IMR-90 (cell line): ENCODE measurements around the gene RAB34. TPM values are rescaled to one million over a fixed set of nuclear protein-coding genes. Genes with fewer than 3 reads are reported as not detected.

ENCODE experiments used
- ATAC-seq: fragments of 200-7000 bp; cut with Tn5 transposase; 2 replicates; pipeline ENCODE4 v1.9.1; 2020; ENCODE audit warnings: low read depth, mild to moderate bottlenecking, moderate library complexity
- BruUV-seq: library from RNA; stranded (reverse); fragments of 400-500 nt; replicated peaks from 2 replicates; lab custom pipeline; 2021; lab: Mats Ljungman, UMichigan
- CTCF ChIA-PET: fragments of 300-600 bp; formaldehyde crosslinking; extraction: SDS; loops from one replicate; lab custom pipeline; 2021; ENCODE audit warnings: antibody characterized with exemption; lab: Yijun Ruan, JAX
- POLR2A ChIA-PET: fragments of 300-600 bp; sonication (Branson Sonifier 250); formaldehyde crosslinking; loops from one replicate; lab custom pipeline; 2022; ENCODE audit warnings: antibody characterized with exemption; ENCODE audit not compliant: unreplicated experiment; lab: Charles Lee
- DNase-seq: peaks from one replicate; pipeline ENCODE4 v3.0.0; 2013
- H2AFZ ChIP-seq: replicated peaks from 2 replicates; pipeline ENCODE3; 2013; ENCODE audit warnings: low read length, mild to moderate bottlenecking; ENCODE audit not compliant: poor library complexity
- H2AK5ac ChIP-seq: 2 replicates; pipeline ENCODE4 v1.6.1; 2013; ENCODE audit warnings: low read depth, low read length, inconsistent platforms
- H2AK9ac ChIP-seq: replicated peaks from 2 replicates; pipeline ENCODE3; 2013; ENCODE audit warnings: mild to moderate bottlenecking, low read depth, low read length, moderate library complexity; ENCODE audit not compliant: poor library complexity
- H2BK120ac ChIP-seq: 2 replicates; pipeline ENCODE4 v1.6.1; 2013; ENCODE audit warnings: low read depth, low read length, inconsistent platforms
- H2BK15ac ChIP-seq: 3 replicates; pipeline ENCODE4 v1.6.1; 2013; ENCODE audit warnings: low read depth, low read length, inconsistent platforms
- H2BK20ac ChIP-seq: 2 replicates; pipeline ENCODE4 v1.6.1; 2013; ENCODE audit warnings: low read depth, mild to moderate bottlenecking, inconsistent platforms, low read length, moderate library complexity
- H2BK5ac ChIP-seq: 2 replicates; pipeline ENCODE4 v1.6.1; 2013; ENCODE audit warnings: mild to moderate bottlenecking, low read depth, low read length, inconsistent platforms; ENCODE audit not compliant: poor library complexity, severe bottlenecking
- H3K14ac ChIP-seq: replicated peaks from 2 replicates; pipeline ENCODE4 v1.6.1; 2013; ENCODE audit warnings: low read depth, low read length, inconsistent platforms
- H3K18ac ChIP-seq: 2 replicates; pipeline ENCODE4 v1.6.1; 2013; ENCODE audit warnings: low read depth, low read length, control low read depth
- H3K23ac ChIP-seq: 2 replicates; pipeline ENCODE4 v1.6.1; 2013; ENCODE audit warnings: low read depth, low read length, inconsistent platforms
- H3K27ac ChIP-seq: 2 replicates; pipeline ENCODE4 v1.5.1; 2013; ENCODE audit warnings: mild to moderate bottlenecking, control low read depth, low read length; ENCODE audit not compliant: insufficient read depth
- H3K27me3 ChIP-seq: 2 replicates; pipeline ENCODE4 v1.6.1; 2013; ENCODE audit warnings: low read length; ENCODE audit not compliant: control insufficient read depth, insufficient read depth
- H3K36me3 ChIP-seq: 2 replicates; pipeline ENCODE4 v1.6.1; 2013; ENCODE audit warnings: low read length, mixed read lengths; ENCODE audit not compliant: control insufficient read depth, insufficient read depth
- H3K4ac ChIP-seq: 2 replicates; pipeline ENCODE4 v1.6.1; 2013; ENCODE audit warnings: low read depth, low read length, inconsistent platforms
- H3K4me1 ChIP-seq: 2 replicates; pipeline ENCODE4 v1.6.1; 2013; ENCODE audit warnings: low read length, mixed read lengths; ENCODE audit not compliant: control insufficient read depth, insufficient read depth
- H3K4me2 ChIP-seq: 2 replicates; pipeline ENCODE4 v1.6.1; 2013; ENCODE audit warnings: low read depth, mild to moderate bottlenecking, control low read depth, low read length, moderate library complexity
- H3K4me3 ChIP-seq: 2 replicates; pipeline ENCODE4 v1.5.1; 2013; ENCODE audit warnings: low read depth, mild to moderate bottlenecking, control low read depth, low read length, moderate library complexity; ENCODE audit not compliant: insufficient read depth
- H3K56ac ChIP-seq: 2 replicates; pipeline ENCODE4 v1.6.1; 2013; ENCODE audit warnings: low read length, inconsistent platforms; ENCODE audit not compliant: insufficient read depth; ENCODE audit errors: extremely low read depth
- H3K79me1 ChIP-seq, 2 experiments: 2 replicates each; pipeline ENCODE4 v1.6.1; 2013; ENCODE audit warnings: low read length in 2 of 2, inconsistent platforms in 1 of 2, low read depth in 1 of 2
- H3K9ac ChIP-seq: 2 replicates; pipeline ENCODE4 v1.6.1; 2013; ENCODE audit warnings: low read depth, low read length, control low read depth
- H3K9me1 ChIP-seq: 2 replicates; pipeline ENCODE4 v1.6.1; 2013; ENCODE audit warnings: low read length, inconsistent platforms; ENCODE audit not compliant: insufficient read depth
- H3K9me3 ChIP-seq: 2 replicates; pipeline ENCODE4 v1.6.1; 2013; ENCODE audit warnings: low read length; ENCODE audit not compliant: control insufficient read depth, insufficient read depth
- H4K20me1 ChIP-seq: 2 replicates; pipeline ENCODE4 v1.6.1; 2013; ENCODE audit warnings: low read length, inconsistent platforms; ENCODE audit not compliant: insufficient read depth
- H4K5ac ChIP-seq: 2 replicates; pipeline ENCODE4 v1.6.1; 2013; ENCODE audit warnings: mild to moderate bottlenecking, low read depth, low read length, control low read depth
- H4K8ac ChIP-seq, 2 experiments: 2 replicates each; pipeline ENCODE4 v1.6.1; 2013; ENCODE audit warnings: low read depth in 2 of 2, low read length in 2 of 2, control low read depth in 1 of 2, inconsistent platforms in 1 of 2
- H4K91ac ChIP-seq: 2 replicates; pipeline ENCODE4 v1.6.1; 2013; ENCODE audit warnings: low read depth, low read length, inconsistent platforms; ENCODE audit not compliant: insufficient read depth
- CHD1 ChIP-seq: IDR thresholded peaks from 2 replicates; pipeline ENCODE4 v1.6.1; 2012; ENCODE audit warnings: low read depth, low read length, improper control_type of control experiment
- FOS ChIP-seq: fragments of 150-350 bp; IDR thresholded peaks from 2 replicates; pipeline ENCODE4 v1.6.1; 2016; ENCODE audit warnings: low read depth, low read length
- MAFK ChIP-seq: IDR thresholded peaks from 2 replicates; pipeline ENCODE4 v1.6.1; 2012; ENCODE audit warnings: low read depth, low read length, improper control_type of control experiment
- MAZ ChIP-seq: IDR thresholded peaks from 2 replicates; pipeline ENCODE4 v1.6.1; 2012; ENCODE audit warnings: low read depth, mild to moderate bottlenecking, low read length, improper control_type of control experiment, moderate library complexity, borderline replicate concordance
- MXI1 ChIP-seq: IDR thresholded peaks from 2 replicates; pipeline ENCODE4 v1.6.1; 2012; ENCODE audit warnings: low read depth, mild to moderate bottlenecking, low read length, moderate library complexity, borderline replicate concordance
- POLR2A ChIP-seq: IDR thresholded peaks from 2 replicates; pipeline ENCODE4 v1.6.1; 2012; ENCODE audit warnings: mild to moderate bottlenecking, low read depth, low read length
- RAD21 ChIP-seq: IDR thresholded peaks from 2 replicates; pipeline ENCODE4 v1.6.1; 2012; ENCODE audit warnings: low read length, improper control_type of control experiment
- RCOR1 ChIP-seq: IDR thresholded peaks from 2 replicates; pipeline ENCODE4 v1.6.1; 2012; ENCODE audit warnings: mild to moderate bottlenecking, low read length, improper control_type of control experiment; ENCODE audit not compliant: insufficient replicate concordance
- RFX5 ChIP-seq: IDR thresholded peaks from 2 replicates; pipeline ENCODE4 v1.8.0; 2012; ENCODE audit warnings: low read depth, mild to moderate bottlenecking, low read length, moderate library complexity
- SMC3 ChIP-seq: fragments of 150-350 bp; IDR thresholded peaks from 2 replicates; pipeline ENCODE4 v1.6.1; 2016; ENCODE audit warnings: low read depth, mild to moderate bottlenecking, antibody characterized with exemption, low read length, moderate library complexity
- WGBS, 2 experiments: methylation state at CpG; one replicate each; pipeline versions ENCODE4 v1.1.5 to v1.1.7; 2013; ENCODE audit warnings: missing lambda C conversion rate in 2 of 2; ENCODE audit not compliant: insufficient read length in 1 of 2; ENCODE audit errors: extremely low coverage in 2 of 2; 5-methylcytosine and 5-hydroxymethylcytosine counted together
- dilution Hi-C: fragments of 300-500 bp; cut with HindIII; formaldehyde crosslinking; loops from one replicate; pipeline ENCODE4 v1.14.3; 2018; ENCODE audit warnings: low sequenced_read_pairs; ENCODE audit not compliant: unreplicated experiment
- in situ Hi-C: fragments of 300-500 bp; cut with MboI; formaldehyde crosslinking; loops from 3 replicates; pipeline ENCODE4 v1.14.3; 2019; ENCODE audit warnings: low sequenced_read_pairs, inconsistent platforms, mixed read lengths
- intact Hi-C: fragments of 100-400 bp; cut with micrococcal nuclease; formaldehyde crosslinking; loops from 2 replicates; pipeline ENCODE4 v1.10.0; 2022
- polyA plus RNA-seq, 3 experiments: library from polyadenylated mRNA; depleted of rRNA; stranded (reverse); fragments of >200 nt; gene quantifications; 2 replicates each; pipeline ENCODE4 v1.2.3, GENCODE V29; 2012; ENCODE audit warnings: low replicate concordance in 1 of 3
- total RNA-seq: library from RNA; depleted of rRNA; stranded (reverse); fragments of >200 nt; gene quantifications from 2 replicates; pipeline ENCODE4 v1.2.3, GENCODE V29; 2012
- TF ChIP-seq, protein P1 (sequence below): conservative IDR thresholded peaks from 2 replicates; pipeline ENCODE4 v1.5.1; 2012; ENCODE audit warnings: mild to moderate bottlenecking, low read depth, low read length, improper control_type of control experiment
- TF ChIP-seq, protein P2 (sequence below): fragments of 150-350 bp; IDR thresholded peaks from 2 replicates; pipeline ENCODE4 v1.6.1; 2016; ENCODE audit warnings: low read depth, mild to moderate bottlenecking, low read length, moderate library complexity, borderline replicate concordance
- TF ChIP-seq, protein P3 (sequence below): fragments of 150-350 bp; IDR thresholded peaks from 2 replicates; pipeline ENCODE4 v1.6.1; 2017; ENCODE audit warnings: mild to moderate bottlenecking, antibody characterized with exemption, low read length, low read depth

The RAB34 gene
- total and polyA plus RNA-seq, 2 of the 4 experiments (the other 2 are of a cell fraction), result 351 to 387 TPM

DNA sequence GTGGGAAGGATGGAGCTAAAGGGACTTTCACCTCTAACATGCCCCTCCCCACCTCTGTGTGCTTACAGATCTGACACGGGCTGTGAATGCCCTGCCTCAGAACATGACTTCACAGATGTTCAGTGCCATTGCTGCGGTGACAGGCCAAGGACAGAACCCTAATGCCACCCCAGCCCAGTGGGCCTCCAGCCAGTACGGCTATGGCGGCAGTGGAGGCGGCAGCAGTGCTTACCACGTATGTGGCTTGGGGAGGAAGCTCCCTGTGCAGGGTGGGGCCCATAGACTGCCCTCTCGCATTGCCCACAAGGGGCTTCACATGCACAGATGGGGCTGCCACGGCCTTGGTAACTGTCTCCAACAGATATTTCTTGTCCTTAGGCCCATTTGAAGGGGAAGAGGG, 17.4 kb downstream of the RAB34 start:
- H4K20me1 ChIP-seq, result peaks cover 3% of the 10 kb centered on the region
- H3K23ac ChIP-seq, result no peak overlapping the region
- dilution Hi-C loops (no loop called here), in situ Hi-C loops (no loop called here), intact Hi-C loops (no loop called here)
- no peak overlapping the region for H4K5ac ChIP-seq
- no peaks in the 10 kb centered on the region for H3K27me3 ChIP-seq
- H3K4ac ChIP-seq, result no peak overlapping the region
- no peak overlapping the region for H3K9ac ChIP-seq
- no peaks in the 10 kb centered on the region for H3K4me1 ChIP-seq
- no peak overlapping the region for H2AK5ac ChIP-seq
- H3K4me3 ChIP-seq, result no peak overlapping the region
- peaks cover 3 to 9% of the 10 kb centered on the region in 2 experiments; a peak in 2 of 4 replicates for H3K79me1 ChIP-seq
- DNase-seq (no peak), ATAC-seq (no peak)
- H2BK120ac ChIP-seq, result no peak overlapping the region
- 0 out of 2 replicates have a peak, but pooled peaks cover 5% of the 10 kb centered on the region for H3K9me1 ChIP-seq
- H3K9me3 ChIP-seq, result no peaks in the 10 kb centered on the region
- H3K56ac ChIP-seq, result no peak overlapping the region
- no peak overlapping the region for H3K18ac ChIP-seq
- no peak overlapping the region for H2BK15ac ChIP-seq
- no peak overlapping the region for H2BK5ac ChIP-seq
- no peak overlapping the region for H2AFZ ChIP-seq
- ChIA-PET CTCF (no interaction called here), POLR2A (interaction anchor here (0.5 kb wide), 1 partner anchor 11 kb away, joined by 3 read pairs; the partner anchor contains the start of gene PROCA1)
- H4K8ac ChIP-seq, result no peak overlapping the region
- H3K4me2 ChIP-seq, result no peak overlapping the region
- WGBS, 2 experiments, result 100% methylated on average over 2 of the region's 8 CpGs; no CpG with 5 or more reads in 1 of the 2 experiments
- no peak overlapping the region for H3K14ac ChIP-seq
- peaks cover 90% of the 10 kb centered on the region for H3K36me3 ChIP-seq
- H2BK20ac ChIP-seq, result no peak overlapping the region
- no TSS peak for BruUV-seq
- no peak overlapping the region for H2AK9ac ChIP-seq
- no peak overlapping the region for H4K91ac ChIP-seq
- no peak overlapping the region for H3K27ac ChIP-seq
- TF ChIP-seq RAD21 (no peak), CHD1 (no peak), MAFK (no peak), MXI1 (no peak), RCOR1 (no peak), SMC3 (no peak), POLR2A (no peak), RFX5 (no peak), FOS (no peak), MAZ (no peak)
- TF ChIP-seq, protein P1, sequence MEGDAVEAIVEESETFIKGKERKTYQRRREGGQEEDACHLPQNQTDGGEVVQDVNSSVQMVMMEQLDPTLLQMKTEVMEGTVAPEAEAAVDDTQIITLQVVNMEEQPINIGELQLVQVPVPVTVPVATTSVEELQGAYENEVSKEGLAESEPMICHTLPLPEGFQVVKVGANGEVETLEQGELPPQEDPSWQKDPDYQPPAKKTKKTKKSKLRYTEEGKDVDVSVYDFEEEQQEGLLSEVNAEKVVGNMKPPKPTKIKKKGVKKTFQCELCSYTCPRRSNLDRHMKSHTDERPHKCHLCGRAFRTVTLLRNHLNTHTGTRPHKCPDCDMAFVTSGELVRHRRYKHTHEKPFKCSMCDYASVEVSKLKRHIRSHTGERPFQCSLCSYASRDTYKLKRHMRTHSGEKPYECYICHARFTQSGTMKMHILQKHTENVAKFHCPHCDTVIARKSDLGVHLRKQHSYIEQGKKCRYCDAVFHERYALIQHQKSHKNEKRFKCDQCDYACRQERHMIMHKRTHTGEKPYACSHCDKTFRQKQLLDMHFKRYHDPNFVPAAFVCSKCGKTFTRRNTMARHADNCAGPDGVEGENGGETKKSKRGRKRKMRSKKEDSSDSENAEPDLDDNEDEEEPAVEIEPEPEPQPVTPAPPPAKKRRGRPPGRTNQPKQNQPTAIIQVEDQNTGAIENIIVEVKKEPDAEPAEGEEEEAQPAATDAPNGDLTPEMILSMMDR, result no peak
- TF ChIP-seq, protein P2, sequence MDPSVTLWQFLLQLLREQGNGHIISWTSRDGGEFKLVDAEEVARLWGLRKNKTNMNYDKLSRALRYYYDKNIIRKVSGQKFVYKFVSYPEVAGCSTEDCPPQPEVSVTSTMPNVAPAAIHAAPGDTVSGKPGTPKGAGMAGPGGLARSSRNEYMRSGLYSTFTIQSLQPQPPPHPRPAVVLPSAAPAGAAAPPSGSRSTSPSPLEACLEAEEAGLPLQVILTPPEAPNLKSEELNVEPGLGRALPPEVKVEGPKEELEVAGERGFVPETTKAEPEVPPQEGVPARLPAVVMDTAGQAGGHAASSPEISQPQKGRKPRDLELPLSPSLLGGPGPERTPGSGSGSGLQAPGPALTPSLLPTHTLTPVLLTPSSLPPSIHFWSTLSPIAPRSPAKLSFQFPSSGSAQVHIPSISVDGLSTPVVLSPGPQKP, result no peak
- TF ChIP-seq, protein P3, sequence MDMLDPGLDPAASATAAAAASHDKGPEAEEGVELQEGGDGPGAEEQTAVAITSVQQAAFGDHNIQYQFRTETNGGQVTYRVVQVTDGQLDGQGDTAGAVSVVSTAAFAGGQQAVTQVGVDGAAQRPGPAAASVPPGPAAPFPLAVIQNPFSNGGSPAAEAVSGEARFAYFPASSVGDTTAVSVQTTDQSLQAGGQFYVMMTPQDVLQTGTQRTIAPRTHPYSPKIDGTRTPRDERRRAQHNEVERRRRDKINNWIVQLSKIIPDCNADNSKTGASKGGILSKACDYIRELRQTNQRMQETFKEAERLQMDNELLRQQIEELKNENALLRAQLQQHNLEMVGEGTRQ, result no peak
